ACC112 (cell line): Measurements from ENCODE around the gene NPLOC4.

Experiments used
- H2AFZ ChIP-seq: fragments of 200-600 bp; sonication (generic); one replicate; pipeline ENCODE4 v1.6.0; 2017; ENCODE audit warnings: antibody characterized with exemption, low read length; ENCODE audit not compliant: unreplicated experiment
- H3K27ac ChIP-seq: fragments of 200-600 bp; sonication (generic); 2 replicates; pipeline ENCODE4 v1.5.1; 2014; ENCODE audit warnings: low read depth, mild to moderate bottlenecking, antibody characterized with exemption, low read length, moderate library complexity
- H3K27me3 ChIP-seq: fragments of 200-600 bp; sonication (generic); 2 replicates; pipeline ENCODE4 v1.6.1; 2014; ENCODE audit warnings: mild to moderate bottlenecking, antibody characterized with exemption, low read length, moderate library complexity, mixed read lengths; ENCODE audit not compliant: insufficient read depth
- H3K36me3 ChIP-seq: fragments of 200-600 bp; sonication (generic); 2 replicates; pipeline ENCODE4 v1.6.1; 2016; ENCODE audit warnings: mild to moderate bottlenecking, antibody characterized with exemption, low read length, moderate library complexity, mixed read lengths; ENCODE audit not compliant: insufficient read depth
- H3K4me1 ChIP-seq: fragments of 200-600 bp; sonication (generic); one replicate; pipeline ENCODE4 v1.6.1; 2016; ENCODE audit warnings: low read length, mixed read lengths; ENCODE audit not compliant: insufficient read depth, unreplicated experiment, control insufficient read depth
- H3K4me3 ChIP-seq: fragments of 200-600 bp; sonication (generic); 2 replicates; pipeline ENCODE4 v1.5.1; 2014; ENCODE audit warnings: mild to moderate bottlenecking, low read depth, low read length
- H3K79me2 ChIP-seq: fragments of 200-600 bp; sonication (generic); one replicate; pipeline ENCODE4 v1.6.0; 2016; ENCODE audit warnings: low read length; ENCODE audit not compliant: control insufficient read depth, unreplicated experiment, insufficient read depth

Gene NPLOC4

DNA sequence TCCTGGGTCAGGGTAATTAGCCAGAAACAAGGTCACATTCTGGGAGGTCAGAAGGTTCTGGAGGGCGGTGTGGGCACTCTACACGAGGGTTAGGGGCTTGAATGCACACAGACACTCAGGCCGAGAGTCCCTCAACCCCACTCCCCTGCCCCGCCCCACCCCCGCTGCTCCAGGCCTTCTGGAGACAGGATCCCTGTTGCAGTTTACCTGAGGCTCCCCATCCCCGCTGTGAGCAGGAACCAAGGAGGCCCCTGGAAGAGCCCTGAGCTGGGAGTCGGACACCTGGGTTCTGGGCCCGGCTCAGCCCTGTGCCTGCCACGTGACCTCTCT lies 119.9 kb downstream of the NPLOC4 start:
- Histone ChIP-seq H3K79me2 (peaks cover 28% of the 10 kb centered on the region), H3K27me3 (no peaks in the 10 kb centered on the region), H2AFZ (no peak overlapping the region), H3K4me1 (peaks cover 23% of the 10 kb centered on the region), H3K36me3 (peaks cover 4% of the 10 kb centered on the region; the same call in 1 of the 2 replicates), H3K4me3 (peak overlapping the region; percentile 80), H3K27ac (no peak overlapping the region)

DNA sequence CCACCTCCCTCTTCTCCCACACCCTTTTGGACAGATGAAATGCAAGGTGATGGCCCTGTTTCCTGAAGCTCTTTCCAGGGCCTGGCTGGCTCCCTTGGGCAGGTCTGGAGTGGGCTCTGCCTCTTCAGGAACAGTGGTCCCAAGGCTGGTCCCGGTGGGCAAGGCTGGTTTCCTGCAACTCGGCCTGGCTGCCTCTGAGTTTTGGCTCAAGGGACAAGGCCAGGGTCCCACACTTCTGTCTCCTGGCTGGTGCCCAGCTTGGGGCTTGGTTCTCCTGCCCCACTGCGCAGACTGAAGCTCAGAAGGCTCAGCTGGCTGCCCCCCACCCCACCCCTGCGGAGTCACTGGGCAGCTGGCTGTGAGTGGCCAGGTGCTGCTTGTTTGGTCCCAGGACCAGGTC lies 120.5 kb downstream of the NPLOC4 start:
- no peak overlapping the region for H2AFZ ChIP-seq
- H3K36me3 ChIP-seq = peaks cover 9% of the 10 kb centered on the region; the same call in 1 of the 2 replicates
- peaks cover 23% of the 10 kb centered on the region for H3K4me1 ChIP-seq
- no peaks in the 10 kb centered on the region for H3K27me3 ChIP-seq
- H3K4me3 ChIP-seq = peak overlapping the region; percentile 80
- peaks cover 33% of the 10 kb centered on the region for H3K79me2 ChIP-seq
- no peak overlapping the region for H3K27ac ChIP-seq

DNA sequence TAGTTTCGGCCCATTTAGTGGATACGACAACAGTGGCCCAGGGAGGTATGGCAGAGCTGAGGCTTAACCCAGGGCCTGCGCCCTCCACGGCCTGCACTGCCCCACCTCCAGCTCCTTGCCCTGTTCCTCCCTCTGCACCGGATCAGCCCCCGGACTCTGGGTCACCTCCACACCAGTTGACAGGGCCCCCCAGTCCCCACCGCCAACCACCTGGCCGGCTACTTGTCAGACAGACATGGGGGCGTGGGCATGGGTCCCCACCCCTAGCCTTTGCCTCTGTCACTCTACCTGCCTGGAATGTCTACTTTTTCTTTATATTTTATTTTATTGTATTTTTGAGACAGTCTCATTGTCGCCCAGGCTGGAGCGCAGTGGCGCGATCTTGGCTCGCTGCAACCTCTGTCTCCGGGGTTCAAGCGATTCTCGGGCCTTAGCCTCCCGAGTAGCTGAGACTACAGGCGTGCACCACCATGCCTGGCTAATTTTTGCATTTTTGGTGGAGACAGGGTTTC lies 121.3 kb downstream of the NPLOC4 start:
- H2AFZ ChIP-seq = no peak overlapping the region
- peak overlapping the region; percentile 80 for H3K4me3 ChIP-seq
- peak overlapping the region; percentile 89; the same call in 1 of the 2 replicates for H3K27ac ChIP-seq
- peaks cover 23% of the 10 kb centered on the region for H3K4me1 ChIP-seq
- peaks cover 42% of the 10 kb centered on the region for H3K79me2 ChIP-seq
- no peaks in the 10 kb centered on the region for H3K27me3 ChIP-seq
- H3K36me3 ChIP-seq = peaks cover 17% of the 10 kb centered on the region

- Histone ChIP-seq H3K36me3 (peaks cover 24% of the 10 kb centered on the region), H3K27ac (peak overlapping the region; percentile 89), H3K4me1 (peaks cover 23% of the 10 kb centered on the region), H3K4me3 (peak overlapping the region; percentile 80), H2AFZ (no peak overlapping the region), H3K27me3 (no peaks in the 10 kb centered on the region), H3K79me2 (peaks cover 48% of the 10 kb centered on the region)
These were observed 122.0 kb downstream of the NPLOC4 start for GRCh38 chr17:81514739-81515529.

- Histone ChIP-seq H3K36me3 (peaks cover 29% of the 10 kb centered on the region), H3K27me3 (no peaks in the 10 kb centered on the region), H2AFZ (no peak overlapping the region), H3K4me1 (peaks cover 23% of the 10 kb centered on the region), H3K27ac (peak overlapping the region; percentile 89), H3K4me3 (peak overlapping the region; percentile 80), H3K79me2 (peaks cover 53% of the 10 kb centered on the region)
These were observed 122.5 kb downstream of the NPLOC4 start for GRCh38 chr17:81514489-81514738.

GRCh38 chr17:81513753-81514488 lies 123.0 kb downstream of the NPLOC4 start:
- H3K36me3 ChIP-seq = peaks cover 34% of the 10 kb centered on the region
- H3K4me1 ChIP-seq = peaks cover 24% of the 10 kb centered on the region
- H3K4me3 ChIP-seq = peak overlapping the region; percentile 80
- no peak overlapping the region for H2AFZ ChIP-seq
- H3K27me3 ChIP-seq = no peaks in the 10 kb centered on the region
- H3K79me2 ChIP-seq = peaks cover 58% of the 10 kb centered on the region
- peak overlapping the region; percentile 89 for H3K27ac ChIP-seq

DNA sequence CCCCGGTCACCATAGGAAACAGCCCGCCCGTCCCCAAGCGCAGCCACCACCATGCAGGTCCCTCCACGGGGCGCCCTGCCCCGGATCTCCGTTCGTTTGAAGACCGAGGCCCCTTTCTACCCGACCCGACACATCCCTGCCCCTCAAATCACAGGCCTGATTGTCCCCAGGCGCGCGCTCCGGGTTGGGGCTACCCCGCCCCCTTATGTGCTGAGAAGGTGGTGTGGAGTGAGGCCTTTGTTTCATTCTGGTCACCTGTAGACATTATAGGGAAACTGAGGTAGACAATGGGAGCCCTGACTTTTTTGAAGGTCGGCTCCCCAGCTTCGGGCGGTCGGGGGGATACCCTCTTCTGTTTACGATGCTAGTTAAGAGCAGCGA lies 123.5 kb downstream of the NPLOC4 start:
- peak overlapping the region; percentile 80 for H3K4me3 ChIP-seq
- H3K79me2 ChIP-seq = peaks cover 60% of the 10 kb centered on the region
- no peak overlapping the region for H2AFZ ChIP-seq
- H3K27ac ChIP-seq = peak overlapping the region; percentile 89
- H3K27me3 ChIP-seq = no peaks in the 10 kb centered on the region
- peaks cover 22% of the 10 kb centered on the region for H3K4me1 ChIP-seq
- peaks cover 39% of the 10 kb centered on the region for H3K36me3 ChIP-seq

DNA sequence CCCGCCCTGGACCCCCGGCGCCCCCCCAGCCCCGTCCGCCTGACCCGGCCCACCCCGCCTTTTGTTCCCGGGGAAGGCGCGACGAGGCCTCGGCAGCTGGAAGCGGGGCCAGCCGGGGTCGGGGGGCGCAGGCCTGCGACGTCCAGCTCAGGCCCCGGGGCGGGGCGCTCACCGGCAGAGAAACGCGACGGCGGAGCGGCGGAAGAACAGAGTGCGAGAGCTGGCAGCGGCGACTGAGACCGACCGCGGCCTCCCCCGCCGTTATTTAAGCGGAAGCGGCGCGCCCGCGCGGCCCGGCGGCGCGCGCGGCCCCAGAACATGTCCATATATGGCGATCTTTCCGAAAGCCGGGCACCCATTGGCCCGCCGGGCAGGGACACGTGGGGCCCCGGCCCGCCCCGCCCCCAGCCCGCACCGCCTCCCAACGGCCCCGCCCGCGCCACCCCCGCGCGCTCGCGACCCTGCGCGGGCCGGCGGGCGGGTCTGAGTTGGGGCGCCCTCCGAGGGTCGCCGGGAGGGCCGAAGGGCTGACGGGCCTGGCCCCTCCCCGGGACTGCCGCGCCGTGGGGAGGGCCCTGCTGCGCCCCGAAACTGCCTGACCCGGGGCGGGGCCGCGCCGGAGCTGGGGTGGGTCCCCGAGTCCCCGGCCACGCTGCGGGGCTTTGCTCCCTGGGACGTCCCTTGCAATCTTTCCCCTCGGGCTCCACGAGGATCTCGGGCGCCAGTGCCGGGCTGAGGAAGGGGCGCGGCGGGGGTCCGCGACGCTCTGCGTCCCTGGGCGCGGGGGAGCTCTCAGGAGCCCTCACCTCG lies 124.1 kb downstream of the NPLOC4 start, which contains the start of gene ACTG1:
Gene ACTG1 (minus strand): TSS at position 238 of the 810 bp plus-strand sequence. CDS start 445 bp downstream, outside the sequence.
- Histone ChIP-seq H3K27ac (peak within 1 kb of the TSS; percentile 89), H3K27me3 (no peaks in the 10 kb centered on the region), H3K79me2 (peaks cover 59% of the 10 kb centered on the region), H3K4me1 (peaks cover 17% of the 10 kb centered on the region), H3K4me3 (peak within 1 kb of the TSS; percentile 98), H3K36me3 (peaks cover 39% of the 10 kb centered on the region), H2AFZ (no peak within 1 kb of the TSS)

GRCh38 chr17:81511804-81512561 lies 124.9 kb downstream of the NPLOC4 start:
- Histone ChIP-seq H3K79me2 (peaks cover 53% of the 10 kb centered on the region), H3K27ac (peak overlapping the region; percentile 71), H3K4me3 (peak overlapping the region; percentile 98), H2AFZ (no peak overlapping the region), H3K27me3 (no peaks in the 10 kb centered on the region), H3K36me3 (peaks cover 39% of the 10 kb centered on the region), H3K4me1 (peaks cover 17% of the 10 kb centered on the region)

GRCh38 chr17:81511554-81511803 lies 125.4 kb downstream of the NPLOC4 start:
- Histone ChIP-seq H3K27ac (peak overlapping the region; percentile 71), H3K36me3 (peaks cover 39% of the 10 kb centered on the region), H3K4me1 (peaks cover 12% of the 10 kb centered on the region), H2AFZ (no peak overlapping the region), H3K27me3 (no peaks in the 10 kb centered on the region), H3K4me3 (peak overlapping the region; percentile 98), H3K79me2 (peaks cover 48% of the 10 kb centered on the region)
